Astrocyte of the cerebellum (primary cell): ENCODE results near the gene SEMA3F.
A peak's percentile ranks its signal among the peaks of the same experiment; 100 is the strongest.
"Not testable (repeated sequence)": the region's sequence is repeated elsewhere in the genome, so short reads cannot be mapped to it uniquely, and the experiment has no call there.

ENCODE experiments used
- DNase-seq: peaks from one replicate; pipeline ENCODE4 v3.0.0-alpha.2; 2011; ENCODE audit warnings: low read depth
- H3K4me3 ChIP-seq: 2 replicates; pipeline ENCODE4 v1.5.1; 2011; ENCODE audit warnings: mild to moderate bottlenecking, low read depth, low read length, moderate library complexity
- in situ Hi-C: cut with HindIII; loops from 2 replicates; pipeline ENCODE4 v1.10.0; 2017; ENCODE audit warnings: low sequenced_read_pairs
- TF ChIP-seq, protein P1 (sequence below): IDR thresholded peaks from 2 replicates; pipeline ENCODE4 v1.5.1; 2012; ENCODE audit warnings: low read length, low read depth, moderate library complexity, mild to moderate bottlenecking; ENCODE audit errors: missing control alignments

SEMA3F gene

GRCh38 chr3:50226888-50227389 lies 71.8 kb downstream of the SEMA3F start:
- no peak for DNase-seq
- in situ Hi-C loops = no loop called here
- H3K4me3 ChIP-seq = peak overlapping the region; percentile 66
- TF ChIP-seq, protein P1, sequence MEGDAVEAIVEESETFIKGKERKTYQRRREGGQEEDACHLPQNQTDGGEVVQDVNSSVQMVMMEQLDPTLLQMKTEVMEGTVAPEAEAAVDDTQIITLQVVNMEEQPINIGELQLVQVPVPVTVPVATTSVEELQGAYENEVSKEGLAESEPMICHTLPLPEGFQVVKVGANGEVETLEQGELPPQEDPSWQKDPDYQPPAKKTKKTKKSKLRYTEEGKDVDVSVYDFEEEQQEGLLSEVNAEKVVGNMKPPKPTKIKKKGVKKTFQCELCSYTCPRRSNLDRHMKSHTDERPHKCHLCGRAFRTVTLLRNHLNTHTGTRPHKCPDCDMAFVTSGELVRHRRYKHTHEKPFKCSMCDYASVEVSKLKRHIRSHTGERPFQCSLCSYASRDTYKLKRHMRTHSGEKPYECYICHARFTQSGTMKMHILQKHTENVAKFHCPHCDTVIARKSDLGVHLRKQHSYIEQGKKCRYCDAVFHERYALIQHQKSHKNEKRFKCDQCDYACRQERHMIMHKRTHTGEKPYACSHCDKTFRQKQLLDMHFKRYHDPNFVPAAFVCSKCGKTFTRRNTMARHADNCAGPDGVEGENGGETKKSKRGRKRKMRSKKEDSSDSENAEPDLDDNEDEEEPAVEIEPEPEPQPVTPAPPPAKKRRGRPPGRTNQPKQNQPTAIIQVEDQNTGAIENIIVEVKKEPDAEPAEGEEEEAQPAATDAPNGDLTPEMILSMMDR = no peak

DNA sequence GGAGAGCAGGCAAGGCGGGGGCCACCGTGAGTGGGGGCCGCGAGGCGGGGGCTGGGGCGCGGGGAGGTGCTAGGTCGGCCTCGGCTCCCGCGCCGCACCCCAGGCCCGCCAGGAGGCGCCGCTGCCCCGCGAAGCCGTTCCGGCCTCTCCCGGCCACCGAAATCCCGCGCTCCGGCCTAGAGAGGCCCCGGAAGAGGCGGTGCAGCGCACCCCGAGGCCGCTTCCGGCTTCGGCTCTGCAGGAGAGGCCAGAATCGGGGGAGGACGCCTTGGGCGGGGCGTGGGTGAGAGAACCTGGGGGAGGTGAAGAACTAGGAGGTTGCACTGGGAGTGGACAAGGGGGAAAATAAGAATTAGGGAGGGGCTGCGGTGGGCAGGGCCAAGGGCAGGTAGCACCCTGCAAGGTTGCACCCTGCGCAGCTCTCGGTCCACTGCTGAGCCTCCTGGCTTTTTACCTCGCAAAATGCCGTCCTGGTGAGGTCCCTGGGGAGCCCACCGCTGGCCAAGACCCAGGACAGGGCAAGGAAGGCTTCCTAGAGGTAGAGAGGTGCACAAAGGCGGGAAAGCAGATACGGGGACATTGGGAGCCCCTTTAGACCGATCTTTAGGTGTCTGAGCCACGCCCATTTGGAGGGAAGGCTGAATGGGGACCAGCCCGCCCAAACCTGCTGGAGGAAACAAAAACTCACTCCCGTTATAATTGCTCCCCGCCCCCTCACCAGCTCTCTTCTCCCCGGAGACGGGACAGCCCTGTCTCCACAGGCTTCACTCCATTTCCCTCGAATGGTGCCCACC lies 72.5 kb downstream of the SEMA3F start:
- in situ Hi-C loops = no loop called here
- DNase-seq = peak; percentile 45
- peak overlapping the region; percentile 66 for H3K4me3 ChIP-seq
- TF ChIP-seq, protein P1 = peak; percentile 66

DNA sequence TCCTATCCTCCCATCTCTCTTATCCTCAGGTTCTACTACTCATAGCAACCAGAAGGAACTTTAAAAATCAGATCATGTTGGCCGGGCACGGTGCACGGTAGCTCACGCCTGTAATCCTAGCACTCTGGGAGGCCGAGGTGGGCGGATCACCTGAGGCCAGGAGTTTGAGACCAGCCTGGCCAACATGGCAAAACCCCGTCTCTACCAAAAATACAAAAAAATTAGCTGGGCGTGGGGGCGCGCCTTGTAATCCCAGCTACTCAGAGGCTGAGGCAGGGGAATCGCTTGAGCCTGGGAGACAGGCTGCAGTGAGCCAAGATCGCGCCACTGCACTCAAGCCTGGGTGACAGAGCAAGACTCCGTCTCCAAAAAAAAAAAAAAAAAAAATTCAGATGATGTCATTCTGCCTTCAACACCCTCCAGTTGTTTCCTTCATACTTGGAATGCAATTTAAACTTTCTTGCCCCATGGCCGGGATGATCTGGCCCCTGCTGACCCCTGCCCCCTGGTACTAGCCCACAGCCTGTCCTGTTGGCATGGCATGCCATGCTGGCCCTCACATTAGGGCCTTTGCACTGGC lies 73.2 kb downstream of the SEMA3F start:
- H3K4me3 ChIP-seq = peak overlapping the region; percentile 66
- in situ Hi-C loops, DNase-seq: not testable (repeated sequence)

DNA sequence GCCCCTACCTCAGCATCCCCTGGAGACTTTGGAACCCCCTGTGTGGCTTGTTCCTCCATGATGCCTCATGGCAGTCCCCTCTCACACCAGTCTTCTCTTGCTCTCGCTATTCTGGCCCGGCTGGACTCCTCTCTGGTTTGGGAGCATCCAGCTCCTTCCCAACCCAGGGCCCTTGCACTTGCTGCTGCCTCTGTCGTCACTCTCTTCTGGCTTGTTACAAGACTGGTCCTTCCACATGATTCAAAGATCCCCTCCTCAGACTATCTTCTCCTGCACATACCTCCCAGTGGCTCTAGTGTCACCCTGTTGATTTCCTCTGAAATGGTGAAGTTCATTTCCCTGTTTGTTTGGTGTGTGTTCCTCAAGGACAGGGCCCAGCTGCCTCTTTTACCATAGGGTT lies 74.4 kb downstream of the SEMA3F start:
- in situ Hi-C loops = no loop called here
- no peak overlapping the region for H3K4me3 ChIP-seq
- no peak for DNase-seq
- TF ChIP-seq, protein P1 = no peak

DNA sequence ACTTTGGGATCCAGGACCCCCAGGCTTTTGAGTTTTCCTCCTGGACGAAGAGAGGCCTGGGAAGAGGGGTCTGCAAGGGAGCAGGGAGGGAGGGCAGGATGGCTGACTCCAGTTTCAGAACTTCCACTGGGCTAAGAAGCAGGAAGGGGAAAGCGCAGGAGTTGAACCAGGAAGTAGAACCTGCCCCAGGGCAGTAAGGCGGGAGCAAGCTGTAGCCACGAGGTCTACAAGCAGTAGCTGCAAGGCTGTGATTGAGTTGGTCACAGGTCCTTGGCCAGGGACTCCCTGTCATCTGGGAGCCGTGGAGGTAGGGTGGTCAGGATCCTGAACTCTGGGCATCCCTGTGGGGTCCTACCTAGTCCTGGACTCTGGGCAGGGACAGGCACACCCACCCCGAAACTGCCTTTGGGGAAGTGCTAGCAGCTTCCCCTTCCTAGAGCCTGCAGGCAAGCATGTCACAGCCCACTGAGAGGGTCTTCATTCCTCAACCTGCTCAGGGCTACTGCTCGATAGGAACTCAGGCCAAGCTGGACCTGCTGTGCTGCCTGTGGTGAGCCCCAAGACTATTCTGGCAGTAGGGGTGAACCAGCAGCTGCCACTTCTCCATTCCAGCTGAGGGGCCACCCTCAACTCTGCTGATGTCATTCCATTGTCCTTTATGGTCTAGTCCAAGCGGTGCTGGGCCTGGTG lies 75.1 kb downstream of the SEMA3F start:
- H3K4me3 ChIP-seq = no peak overlapping the region

DNA sequence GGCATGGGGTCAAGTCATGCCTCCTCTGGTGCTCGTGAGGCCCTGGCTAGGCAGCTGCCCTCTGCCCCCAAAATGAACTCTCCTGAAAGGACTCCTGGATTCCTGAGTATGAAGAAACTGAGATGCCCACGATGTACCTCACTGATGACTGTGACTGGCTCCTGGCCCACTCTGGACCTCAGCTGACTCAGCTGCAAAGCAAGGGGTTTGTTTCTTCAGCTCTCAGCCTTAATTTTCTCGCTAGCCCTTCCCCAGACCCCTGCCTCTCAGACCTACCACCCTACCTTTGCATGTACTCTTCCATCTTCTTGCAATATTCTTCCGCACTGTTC lies 75.6 kb downstream of the SEMA3F start:
- no peak for DNase-seq
- in situ Hi-C loops = no loop called here
- TF ChIP-seq, protein P1 = no peak
- no peak overlapping the region for H3K4me3 ChIP-seq

More for the DNA sequence above, 75.1 kb downstream of the SEMA3F start:
- in situ Hi-C loops = no loop called here
- DNase-seq = no peak
- TF ChIP-seq, protein P1 = no peak
